Fibroblast of lung (primary cell): ENCODE measurements around the gene MKX. TPM values are rescaled to one million over a fixed set of nuclear protein-coding genes. Genes with fewer than 3 reads are reported as not detected.

Experiments
- DNase-seq, 2 donors: peaks; one replicate each; pipeline versions ENCODE4 v3.0.0 to v3.0.0-alpha.2; 2010; ENCODE audit warnings: low read depth in 2 of 2
- H2AFZ ChIP-seq: 2 replicates; pipeline ENCODE4 v1.5.1; 2012; ENCODE audit warnings: low read length, control low read depth, inconsistent platforms
- H3K27ac ChIP-seq: 2 replicates; pipeline ENCODE4 v1.5.1; 2011; ENCODE audit warnings: low read length, control low read depth; ENCODE audit not compliant: insufficient read depth
- H3K27me3 ChIP-seq: 2 replicates; pipeline ENCODE4 v1.5.1; 2011; ENCODE audit warnings: mild to moderate bottlenecking, low read length; ENCODE audit not compliant: control insufficient read depth, insufficient read depth
- H3K36me3 ChIP-seq: 2 replicates; pipeline ENCODE4 v1.5.1; 2011; ENCODE audit warnings: low read length; ENCODE audit not compliant: control insufficient read depth, insufficient read depth
- H3K4me1 ChIP-seq: 2 replicates; pipeline ENCODE4 v1.5.1; 2011; ENCODE audit warnings: low read length; ENCODE audit not compliant: control insufficient read depth, insufficient read depth; ENCODE audit errors: extremely low read depth
- H3K4me2 ChIP-seq: 2 replicates; pipeline ENCODE4 v1.5.1; 2011; ENCODE audit warnings: low read length, control low read depth; ENCODE audit not compliant: insufficient read depth; ENCODE audit errors: extremely low read depth
- H3K4me3 ChIP-seq, 4 experiments: fragments of 200-600 bp in 1 of 4; sonication (generic) in 1 of 4; replicated peaks in 1 of 4; 2 replicates each; pipeline ENCODE4 v1.5.1; 2011 to 2016; ENCODE audit warnings: low read length in 4 of 4, low read depth in 3 of 4, mild to moderate bottlenecking in 3 of 4, control low read depth in 2 of 4, inconsistent platforms in 1 of 4, mixed read lengths in 1 of 4; ENCODE audit not compliant: insufficient read depth in 1 of 4; ENCODE audit errors: control extremely low read depth in 1 of 4
- H3K79me2 ChIP-seq: 2 replicates; pipeline ENCODE4 v1.5.1; 2012; ENCODE audit warnings: mild to moderate bottlenecking, low read length, inconsistent platforms; ENCODE audit not compliant: control insufficient read depth, insufficient read depth
- H3K9ac ChIP-seq: 2 replicates; pipeline ENCODE4 v1.5.1; 2011; ENCODE audit warnings: mild to moderate bottlenecking, low read length, control low read depth; ENCODE audit not compliant: insufficient read depth
- H3K9me3 ChIP-seq: 2 replicates; pipeline ENCODE4 v1.5.1; 2012; ENCODE audit warnings: low read depth, low read length; ENCODE audit not compliant: control insufficient read depth, insufficient read depth
- H4K20me1 ChIP-seq: 2 replicates; pipeline ENCODE4 v1.5.1; 2011; ENCODE audit warnings: low read length; ENCODE audit not compliant: control insufficient read depth, insufficient read depth; ENCODE audit errors: extremely low read depth
- EZH2 ChIP-seq: IDR thresholded peaks from 2 replicates; pipeline ENCODE4 v1.5.1; 2012; ENCODE audit warnings: low read length, control low read depth, mild to moderate bottlenecking; ENCODE audit errors: missing control alignments
- polyA plus RNA-seq, 2 donors: library from polyadenylated mRNA; depleted of rRNA in 1 of 2; stranded (reverse) in 1 of 2; unstranded in 1 of 2; fragments of >200 nt; gene quantifications; 2 replicates each; pipeline ENCODE4 v1.2.1, GENCODE V29; 2011 to 2012; ENCODE audit warnings: missing spikeins in 1 of 2
- total RNA-seq: library from RNA; depleted of rRNA; stranded (reverse); fragments of >200 nt; gene quantifications from 2 replicates; pipeline ENCODE4 v1.2.1, GENCODE V29; 2014
- TF ChIP-seq, protein P1 (sequence below), 2 donors: IDR thresholded peaks in 1 of 2; conservative IDR thresholded peaks in 1 of 2; 1 replicate in 1 of 2; 2 replicates in 1 of 2; pipeline ENCODE4 v1.5.1; 2011 to 2012; ENCODE audit warnings: low read length in 2 of 2, control low read depth in 1 of 2, inconsistent platforms in 1 of 2, low read depth in 1 of 2, mild to moderate bottlenecking in 1 of 2

Gene MKX
- total and polyA plus RNA-seq, 2 donors (not counting 1 experiment from before 2014, with no cell fraction given), result 2.2 to 15.0 TPM

DNA sequence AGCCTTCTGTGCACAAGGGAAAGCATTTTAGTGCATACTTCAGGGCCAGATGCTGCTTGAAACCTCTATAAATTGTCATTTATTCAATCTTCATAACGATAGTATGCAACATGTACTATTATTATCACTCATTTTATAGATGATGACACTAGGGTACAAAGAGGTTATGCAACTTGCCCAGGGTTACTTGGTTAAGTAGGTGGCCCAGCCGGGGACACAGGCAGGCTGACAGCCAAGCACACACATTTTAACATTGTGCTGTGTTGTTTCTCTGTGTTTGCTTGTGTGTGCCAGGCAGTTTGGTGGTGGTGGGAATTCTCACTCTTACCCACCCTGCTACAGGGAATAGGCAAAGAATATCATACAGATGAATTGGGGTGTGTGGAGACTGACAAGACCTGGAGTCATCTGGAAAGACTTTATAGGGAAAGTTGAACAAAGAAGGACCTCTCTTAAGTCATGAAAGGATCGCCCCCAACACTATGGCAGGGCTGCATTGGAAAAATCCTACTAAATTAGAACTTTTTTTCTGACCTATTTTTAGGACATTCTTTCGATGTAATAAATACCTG is 98.9 kb downstream of the MKX start:
- TF ChIP-seq, protein P1, sequence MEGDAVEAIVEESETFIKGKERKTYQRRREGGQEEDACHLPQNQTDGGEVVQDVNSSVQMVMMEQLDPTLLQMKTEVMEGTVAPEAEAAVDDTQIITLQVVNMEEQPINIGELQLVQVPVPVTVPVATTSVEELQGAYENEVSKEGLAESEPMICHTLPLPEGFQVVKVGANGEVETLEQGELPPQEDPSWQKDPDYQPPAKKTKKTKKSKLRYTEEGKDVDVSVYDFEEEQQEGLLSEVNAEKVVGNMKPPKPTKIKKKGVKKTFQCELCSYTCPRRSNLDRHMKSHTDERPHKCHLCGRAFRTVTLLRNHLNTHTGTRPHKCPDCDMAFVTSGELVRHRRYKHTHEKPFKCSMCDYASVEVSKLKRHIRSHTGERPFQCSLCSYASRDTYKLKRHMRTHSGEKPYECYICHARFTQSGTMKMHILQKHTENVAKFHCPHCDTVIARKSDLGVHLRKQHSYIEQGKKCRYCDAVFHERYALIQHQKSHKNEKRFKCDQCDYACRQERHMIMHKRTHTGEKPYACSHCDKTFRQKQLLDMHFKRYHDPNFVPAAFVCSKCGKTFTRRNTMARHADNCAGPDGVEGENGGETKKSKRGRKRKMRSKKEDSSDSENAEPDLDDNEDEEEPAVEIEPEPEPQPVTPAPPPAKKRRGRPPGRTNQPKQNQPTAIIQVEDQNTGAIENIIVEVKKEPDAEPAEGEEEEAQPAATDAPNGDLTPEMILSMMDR (conservative IDR thresholded peaks at IDR 0.05 in 1 of 2, IDR thresholded peaks at IDR 0.05 in 1 of 2; ENCODE audit: low read depth in 1 of 2, low read length in 2 of 2), result no peak
- no peak for TF ChIP-seq EZH2
- H3K79me2 ChIP-seq, result no peaks in the 10 kb centered on the region
- no peaks in the 10 kb centered on the region for H4K20me1 ChIP-seq
- no peak overlapping the region for H3K4me2 ChIP-seq
- H3K9ac ChIP-seq, result no peak overlapping the region
- peaks cover 5% of the 10 kb centered on the region for H3K4me1 ChIP-seq
- no peaks in the 10 kb centered on the region for H3K36me3 ChIP-seq
- H3K4me3 ChIP-seq, result no peak overlapping the region
- no peaks in the 10 kb centered on the region for H3K9me3 ChIP-seq
- H3K27ac ChIP-seq, result no peak overlapping the region
- DNase-seq, result peak in 1 of 2 donors; percentile 23
- H2AFZ ChIP-seq, result no peak overlapping the region
- no peaks in the 10 kb centered on the region for H3K27me3 ChIP-seq

GRCh38 chr10:27646194-27646593 is 99.4 kb downstream of the MKX start:
- Histone ChIP-seq H3K4me2 (peak overlapping the region; percentile 25), H3K79me2 (no peaks in the 10 kb centered on the region), H3K27me3 (no peaks in the 10 kb centered on the region), H4K20me1 (no peaks in the 10 kb centered on the region), H3K27ac (no peak overlapping the region), H3K9ac (no peak overlapping the region), H3K9me3 (no peaks in the 10 kb centered on the region), H3K4me1 (peaks cover 5% of the 10 kb centered on the region), H3K36me3 (no peaks in the 10 kb centered on the region), H2AFZ (no peak overlapping the region), H3K4me3 (no peak overlapping the region)
- TF ChIP-seq, protein P1 (conservative IDR thresholded peaks at IDR 0.05 in 1 of 2, IDR thresholded peaks at IDR 0.05 in 1 of 2; ENCODE audit: low read depth in 1 of 2, low read length in 2 of 2), result no peak
- TF ChIP-seq EZH2, result no peak
- peak; percentile 16 to 65 for DNase-seq

DNA sequence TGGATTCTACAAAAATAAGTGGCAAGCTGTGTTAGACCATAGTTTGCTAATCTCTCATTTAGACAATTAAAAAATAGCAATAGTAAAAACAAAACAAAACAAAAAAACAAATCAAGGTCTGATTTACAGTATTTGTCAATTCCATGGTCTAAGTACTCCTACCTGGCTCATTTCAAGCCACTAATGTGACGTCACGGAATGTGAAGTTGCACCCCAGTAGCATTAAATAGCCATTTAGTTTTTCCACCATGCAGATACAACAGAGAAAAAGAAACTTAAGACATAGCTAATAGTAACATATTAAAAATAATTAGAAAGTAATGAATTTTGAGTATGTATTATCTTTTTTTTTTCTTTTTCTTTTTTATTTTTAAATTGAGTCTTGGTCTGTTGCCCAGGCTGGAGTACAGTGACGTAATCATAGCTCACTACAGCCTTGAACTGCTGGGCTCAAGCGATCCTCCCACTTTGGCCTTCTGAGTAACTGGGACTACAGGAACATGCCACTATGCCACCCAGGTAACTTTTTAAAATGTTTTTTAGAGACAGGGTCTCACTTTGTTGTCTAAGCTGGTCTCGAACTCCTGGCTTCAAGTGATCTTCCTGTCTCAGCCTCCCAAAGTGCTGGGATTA is 101.2 kb downstream of the MKX start:
- H3K79me2 ChIP-seq, result no peaks in the 10 kb centered on the region
- H3K4me2 ChIP-seq, result no peak overlapping the region
- no peaks in the 10 kb centered on the region for H3K36me3 ChIP-seq
- no peak overlapping the region for H3K27ac ChIP-seq
- DNase-seq, result peak in 1 of 2 donors; percentile 14
- peaks cover 5% of the 10 kb centered on the region for H3K4me1 ChIP-seq
- no peak overlapping the region for H3K9ac ChIP-seq
- no peaks in the 10 kb centered on the region for H3K27me3 ChIP-seq
- no peaks in the 10 kb centered on the region for H3K9me3 ChIP-seq
- TF ChIP-seq, protein P1 (conservative IDR thresholded peaks at IDR 0.05 in 1 of 2, IDR thresholded peaks at IDR 0.05 in 1 of 2; ENCODE audit: low read depth in 1 of 2, low read length in 2 of 2), result no peak
- no peak for TF ChIP-seq EZH2
- no peaks in the 10 kb centered on the region for H4K20me1 ChIP-seq
- H2AFZ ChIP-seq, result no peak overlapping the region
- H3K4me3 ChIP-seq, result no peak overlapping the region
